Gastrocnemius medialis (tissue), 4 donors: Measurements from ENCODE around the gene DAPK1. TPM values are rescaled to one million over a fixed set of nuclear protein-coding genes. Genes with fewer than 3 reads are reported as not detected.

ENCODE experiments used
- ATAC-seq, 2 donors: fragments of 150-250 bp; one replicate each; pipeline ENCODE4 v1.9.1; 2016
- DNase-seq, 2 donors: peaks; one replicate each; pipeline ENCODE4 v3.0.0-alpha.2; 2019
- H3K27ac ChIP-seq, 4 donors: fragments of 200-600 bp; sonication (generic); 1 replicate in 1 of 4; 2 replicates in 3 of 4; pipeline ENCODE4 v1.5.1; 2016 to 2018; ENCODE audit warnings: mild to moderate bottlenecking in 2 of 4, moderate library complexity in 1 of 4
- H3K27me3 ChIP-seq, 3 donors: fragments of 200-600 bp; sonication (generic) in 2 of 3; 1 replicate in 1 of 3; 2 replicates in 2 of 3; pipeline versions ENCODE4 v1.5.1 to v1.6.0; 2016 to 2019; ENCODE audit warnings: mild to moderate bottlenecking in 1 of 3, moderate library complexity in 1 of 3
- H3K36me3 ChIP-seq, 2 donors: fragments of 200-600 bp; sonication (generic) in 1 of 2; one replicate each; pipeline ENCODE4 v1.5.1; 2017 to 2018
- H3K4me1 ChIP-seq, 2 donors: fragments of 200-600 bp; sonication (generic) in 1 of 2; one replicate each; pipeline ENCODE4 v1.5.1; 2016 to 2017; ENCODE audit warnings: mild to moderate bottlenecking in 2 of 2
- H3K4me3 ChIP-seq, 4 donors: fragments of 200-600 bp; sonication (generic) in 3 of 4; 1 replicate in 1 of 4; 2 replicates in 3 of 4; pipeline ENCODE4 v1.5.1; 2016 to 2019; ENCODE audit warnings: mild to moderate bottlenecking in 2 of 4
- H3K9me3 ChIP-seq, 3 donors: fragments of 200-600 bp; sonication (generic) in 2 of 3; 1 replicate in 1 of 3; 2 replicates in 2 of 3; pipeline ENCODE4 v1.5.1; 2016 to 2019
- CTCF ChIP-seq, 5 experiments: fragments of 450-650 bp in 3 of 5; fragments of 200-600 bp in 2 of 5; sonication (generic) in 2 of 5; IDR thresholded peaks in 4 of 5; conservative IDR thresholded peaks in 1 of 5; 1 replicate in 4 of 5; 2 replicates in 1 of 5; pipeline ENCODE4 v1.5.1; 2016 to 2019; ENCODE audit warnings: antibody characterized with exemption in 5 of 5, mild to moderate bottlenecking in 3 of 5, moderate library complexity in 3 of 5
- POLR2A ChIP-seq, 2 donors: fragments of 450-650 bp; IDR thresholded peaks; one replicate each; pipeline ENCODE4 v1.6.1; 2017; ENCODE audit warnings: antibody characterized with exemption in 2 of 2, mild to moderate bottlenecking in 2 of 2, moderate library complexity in 2 of 2
- in situ Hi-C, 4 donors: fragments of 200-750 bp; cut with MboI; loops; one replicate each; pipeline versions ENCODE4 v1.15.0 to v1.8.0; 2017; ENCODE audit warnings: low sequenced_read_pairs in 4 of 4
- intact Hi-C: fragments of 100-400 bp; cut with DNase I; formaldehyde crosslinking; loops from one replicate; pipeline ENCODE4 v1.15.1; 2023; ENCODE audit warnings: low total_unique reads
- total RNA-seq, 4 donors: library from RNA; depleted of rRNA; stranded (reverse); fragments of >200 nt; gene quantifications; one replicate each; pipeline versions ENCODE4 v1.1.0 to v1.2.3, GENCODE V29; 2016

DAPK1 gene
- total RNA-seq, 4 donors from 2014 or later = 1.2 to 4.3 (median 2.7) TPM

GRCh38 chr9:87642330-87643106 is 144.9 kb downstream of the DAPK1 start:
- no peak overlapping the region for H3K4me3 ChIP-seq
- no peaks in the 10 kb centered on the region for H3K9me3 ChIP-seq
- ATAC-seq = no peak
- H3K4me1 ChIP-seq = no peaks in the 10 kb centered on the region
- H3K36me3 ChIP-seq = no peaks in the 10 kb centered on the region
- H3K27me3 ChIP-seq = no peaks in the 10 kb centered on the region
- DNase-seq = no peak
- TF ChIP-seq CTCF (IDR thresholded peaks at IDR 0.05 in 4 of 5, conservative IDR thresholded peaks at IDR 0.05 in 1 of 5) (no peak), POLR2A (IDR thresholded peaks at IDR 0.05) (no peak)
- in situ Hi-C loops = no loop called here
- intact Hi-C loops = no loop called here
- H3K27ac ChIP-seq = no peak overlapping the region

- no peak for TF ChIP-seq POLR2A (IDR thresholded peaks at IDR 0.05)
- TF ChIP-seq CTCF (IDR thresholded peaks at IDR 0.05 in 4 of 5, conservative IDR thresholded peaks at IDR 0.05 in 1 of 5) = no peak
- no peaks in the 10 kb centered on the region for H3K27me3 ChIP-seq
- no peaks in the 10 kb centered on the region for H3K4me1 ChIP-seq
- ATAC-seq (no peak), DNase-seq (no peak)
- H3K9me3 ChIP-seq = no peaks in the 10 kb centered on the region
- in situ Hi-C loops = no loop called here
- intact Hi-C loops = no loop called here
- H3K4me3 ChIP-seq = no peak overlapping the region
- no peak overlapping the region for H3K27ac ChIP-seq
- no peaks in the 10 kb centered on the region for H3K36me3 ChIP-seq
These were observed 145.5 kb downstream of the DAPK1 start for GRCh38 chr9:87643107-87643650.

GRCh38 chr9:87643778-87644570 is 146.3 kb downstream of the DAPK1 start:
- Histone ChIP-seq H3K4me3 (no peak overlapping the region), H3K9me3 (no peaks in the 10 kb centered on the region), H3K4me1 (no peaks in the 10 kb centered on the region), H3K36me3 (no peaks in the 10 kb centered on the region), H3K27ac (no peak overlapping the region), H3K27me3 (no peaks in the 10 kb centered on the region)
- no peak for TF ChIP-seq POLR2A (IDR thresholded peaks at IDR 0.05)
- TF ChIP-seq CTCF (IDR thresholded peaks at IDR 0.05 in 4 of 5, conservative IDR thresholded peaks at IDR 0.05 in 1 of 5) = no peak
- ATAC-seq (no peak), DNase-seq (no peak)
- intact Hi-C loops (no loop called here), in situ Hi-C loops (no loop called here)

- DNase-seq = no peak
- Histone ChIP-seq H3K4me1 (no peaks in the 10 kb centered on the region), H3K9me3 (no peaks in the 10 kb centered on the region), H3K27me3 (no peaks in the 10 kb centered on the region), H3K4me3 (no peak overlapping the region), H3K36me3 (no peaks in the 10 kb centered on the region), H3K27ac (no peak overlapping the region)
- intact Hi-C loops = no loop called here
- ATAC-seq = no peak
- in situ Hi-C loops = no loop called here
- TF ChIP-seq CTCF (IDR thresholded peaks at IDR 0.05 in 4 of 5, conservative IDR thresholded peaks at IDR 0.05 in 1 of 5) (no peak), POLR2A (IDR thresholded peaks at IDR 0.05) (no peak)
These were observed 147.0 kb downstream of the DAPK1 start for GRCh38 chr9:87644659-87645058.
